H1 (cell line): ENCODE results near the gene ZNF346. TPM values are rescaled to one million over a fixed set of nuclear protein-coding genes. Genes with fewer than 3 reads are reported as not detected.

Experiments
- CTCF ChIA-PET: fragments of 300-600 bp; sonication (Branson Sonifier 250); formaldehyde crosslinking; loops from one replicate; lab custom pipeline; 2021; ENCODE audit not compliant: partially characterized antibody; lab: Charles Lee
- POLR2A ChIA-PET: fragments of 300-600 bp; sonication (Branson Sonifier 250); formaldehyde crosslinking; loops from one replicate; lab custom pipeline; 2021; ENCODE audit warnings: inconsistent platforms; ENCODE audit not compliant: partially characterized antibody; lab: Charles Lee
- DNase-seq, 2 experiments: peaks; one replicate each; pipeline versions ENCODE4 v3.0.0 to v3.0.0-alpha.2; 2010 to 2022; ENCODE audit warnings: low spot score in 2 of 2, low read depth in 1 of 2, mixed read lengths in 1 of 2
- FAIRE-seq: peaks from 2 replicates; lab custom pipeline; 2011; peaks lifted over from hg19 to GRCh38; lab: Jason Lieb, UNC
- H2AFZ ChIP-seq: 2 replicates; pipeline ENCODE4 v1.8.1; 2012; ENCODE audit warnings: low read length, inconsistent platforms
- H2AK5ac ChIP-seq: 2 replicates; pipeline ENCODE4 v1.6.1; 2013; ENCODE audit warnings: low read depth, low read length
- H2BK120ac ChIP-seq: replicated peaks from 2 replicates; pipeline ENCODE3; 2013; ENCODE audit warnings: low read depth, low read length, inconsistent platforms
- H2BK12ac ChIP-seq: 2 replicates; pipeline ENCODE4 v1.6.1; 2013; ENCODE audit warnings: low read depth, low read length
- H2BK15ac ChIP-seq: 2 replicates; pipeline ENCODE4 v1.6.1; 2013; ENCODE audit warnings: low read length
- H2BK20ac ChIP-seq: 2 replicates; pipeline ENCODE4 v1.6.1; 2013; ENCODE audit warnings: low read length
- H2BK5ac ChIP-seq: 2 replicates; pipeline ENCODE4 v1.6.1; 2013; ENCODE audit warnings: low read depth, low read length
- H3K14ac ChIP-seq: 2 replicates; pipeline ENCODE4 v1.6.1; 2013; ENCODE audit warnings: inconsistent platforms; ENCODE audit not compliant: insufficient read length
- H3K18ac ChIP-seq: 2 replicates; pipeline ENCODE4 v1.6.1; 2013; ENCODE audit warnings: low read length; ENCODE audit errors: extremely low read depth
- H3K23ac ChIP-seq: 2 replicates; pipeline ENCODE4 v1.6.1; 2013; ENCODE audit warnings: inconsistent platforms; ENCODE audit not compliant: insufficient read length
- H3K23me2 ChIP-seq: 2 replicates; pipeline ENCODE4 v1.6.1; 2013; ENCODE audit warnings: low read depth, low read length
- H3K27ac ChIP-seq: 2 replicates; pipeline ENCODE4 v1.6.1; 2011; ENCODE audit warnings: low read depth, low read length, inconsistent platforms
- H3K27me3 ChIP-seq, 4 experiments: replicated peaks in 1 of 4; 1 replicate in 1 of 4; 2 replicates in 3 of 4; pipeline versions ENCODE4 v1.6.1 to v1.8.1; 2011 to 2013; ENCODE audit warnings: low read length in 3 of 4, mild to moderate bottlenecking in 3 of 4, inconsistent platforms in 2 of 4, mixed read lengths in 2 of 4, moderate library complexity in 1 of 4; ENCODE audit not compliant: control insufficient read depth in 3 of 4, insufficient read depth in 3 of 4; ENCODE audit errors: extremely low read depth in 1 of 4
- H3K36me3 ChIP-seq, 4 experiments: 2 replicates each; pipeline versions ENCODE4 v1.6.1 to v1.8.1; 2011 to 2013; ENCODE audit warnings: mild to moderate bottlenecking in 4 of 4, low read length in 3 of 4, moderate library complexity in 2 of 4, control low read depth in 1 of 4, inconsistent platforms in 1 of 4; ENCODE audit not compliant: insufficient read depth in 4 of 4, control insufficient read depth in 2 of 4
- H3K4ac ChIP-seq: replicated peaks from 2 replicates; pipeline ENCODE3; 2013; ENCODE audit warnings: low read length, low read depth, mixed read lengths, inconsistent platforms; ENCODE audit not compliant: insufficient read length
- H3K4me1 ChIP-seq, 4 experiments: replicated peaks in 1 of 4; 1 replicate in 1 of 4; 2 replicates in 3 of 4; pipeline versions ENCODE4 v1.6.1 to v1.8.1; 2011 to 2013; ENCODE audit warnings: low read length in 3 of 4, inconsistent platforms in 2 of 4, mixed read lengths in 1 of 4; ENCODE audit not compliant: insufficient read depth in 4 of 4, control insufficient read depth in 3 of 4
- H3K4me2 ChIP-seq, 2 experiments: 2 replicates each; pipeline versions ENCODE4 v1.6.1 to v1.8.1; 2011 to 2013; ENCODE audit warnings: low read depth in 2 of 2, low read length in 2 of 2, control low read depth in 1 of 2, inconsistent platforms in 1 of 2, mild to moderate bottlenecking in 1 of 2; ENCODE audit not compliant: insufficient read depth in 1 of 2
- H3K4me3 ChIP-seq, 4 experiments: fragments of 200-600, 300-600 bp in 1 of 4; sonication (generic), shearing (Covaris generic), sonication (Bioruptor Twin) in 1 of 4; 2 replicates each; pipeline versions ENCODE4 v1.5.1 to v1.8.1; 2011 to 2016; ENCODE audit warnings: low read length in 4 of 4, low read depth in 3 of 4, control low read depth in 2 of 4, inconsistent platforms in 2 of 4, mild to moderate bottlenecking in 2 of 4, mixed read lengths in 1 of 4, moderate library complexity in 1 of 4; ENCODE audit not compliant: insufficient read depth in 2 of 4; ENCODE audit errors: extremely low read depth in 1 of 4
- H3K56ac ChIP-seq: replicated peaks from 2 replicates; pipeline ENCODE3; 2013; ENCODE audit warnings: low read depth, mild to moderate bottlenecking, mixed read lengths, low read length, inconsistent platforms; ENCODE audit not compliant: insufficient read length
- H3K79me1 ChIP-seq: 2 replicates; pipeline ENCODE4 v1.6.1; 2013; ENCODE audit warnings: low read depth, low read length, control low read depth
- H3K79me2 ChIP-seq, 2 experiments: 2 replicates each; pipeline versions ENCODE4 v1.6.1 to v1.8.1; 2012 to 2013; ENCODE audit warnings: low read length in 2 of 2, mild to moderate bottlenecking in 2 of 2, inconsistent platforms in 1 of 2; ENCODE audit not compliant: insufficient read depth in 2 of 2, control insufficient read depth in 1 of 2
- H3K9ac ChIP-seq, 4 experiments: replicated peaks in 1 of 4; 1 replicate in 1 of 4; 2 replicates in 3 of 4; pipeline versions ENCODE4 v1.6.1 to v1.8.1; 2011 to 2013; ENCODE audit warnings: low read depth in 3 of 4, low read length in 3 of 4, control low read depth in 2 of 4, mild to moderate bottlenecking in 2 of 4, moderate library complexity in 2 of 4, inconsistent platforms in 1 of 4; ENCODE audit errors: extremely low read depth in 1 of 4
- H3K9me3 ChIP-seq, 2 experiments: 2 replicates each; pipeline versions ENCODE4 v1.6.1 to v1.8.1; 2012 to 2013; ENCODE audit warnings: mild to moderate bottlenecking in 2 of 2, moderate library complexity in 2 of 2, control low read depth in 1 of 2, inconsistent platforms in 1 of 2, low read depth in 1 of 2, low read length in 1 of 2, mixed read lengths in 1 of 2; ENCODE audit not compliant: insufficient read depth in 2 of 2
- H4K20me1 ChIP-seq, 2 experiments: replicated peaks in 1 of 2; 2 replicates each; pipeline versions ENCODE3 to v1.8.1; 2011 to 2013; ENCODE audit warnings: inconsistent platforms in 2 of 2, low read length in 2 of 2, mild to moderate bottlenecking in 1 of 2; ENCODE audit not compliant: insufficient read depth in 2 of 2, control insufficient read depth in 1 of 2
- H4K5ac ChIP-seq: 2 replicates; pipeline ENCODE4 v1.6.1; 2013; ENCODE audit warnings: low read length, low read depth, mixed read lengths, inconsistent platforms; ENCODE audit not compliant: insufficient read length
- H4K8ac ChIP-seq: 2 replicates; pipeline ENCODE4 v1.8.0; 2013; ENCODE audit warnings: mild to moderate bottlenecking, moderate library complexity, low read length, inconsistent platforms; ENCODE audit not compliant: insufficient read depth; ENCODE audit errors: extremely low read depth
- H4K91ac ChIP-seq: replicated peaks from 2 replicates; pipeline ENCODE3; 2013; ENCODE audit warnings: low read length, mixed read lengths, inconsistent platforms; ENCODE audit not compliant: insufficient read length
- BACH1 ChIP-seq: IDR thresholded peaks from 2 replicates; pipeline ENCODE4 v1.6.1; 2012; ENCODE audit warnings: low read length, improper control_type of control experiment
- BCL11A ChIP-seq, 2 experiments: IDR thresholded peaks; one replicate each; pipeline ENCODE4 v1.6.1; 2011; ENCODE audit warnings: low read depth in 2 of 2, low read length in 2 of 2, mild to moderate bottlenecking in 2 of 2
- CBX5 ChIP-seq: fragments of 300-800, 300-1000 bp; sonication (generic); IDR thresholded peaks from 2 replicates; pipeline ENCODE4 v1.7.1; 2016; ENCODE audit warnings: antibody characterized with exemption, low read length, low read depth
- CREB1 ChIP-seq: IDR thresholded peaks from 2 replicates; pipeline ENCODE4 v1.6.1; 2012; ENCODE audit warnings: inconsistent platforms
- EZH2 ChIP-seq: fragments of 200-600 bp; sonication (generic); IDR thresholded peaks from 2 replicates; pipeline ENCODE4 v1.7.1; 2012; ENCODE audit warnings: low read depth, mild to moderate bottlenecking, moderate library complexity, low read length, inconsistent platforms; ENCODE audit not compliant: severe bottlenecking
- SIN3A ChIP-seq, 2 experiments: IDR thresholded peaks in 1 of 2; conservative IDR thresholded peaks in 1 of 2; 2 replicates each; pipeline ENCODE4 v1.6.1; 2011 to 2012; ENCODE audit warnings: low read length in 2 of 2, improper control_type of control experiment in 1 of 2, low read depth in 1 of 2, mild to moderate bottlenecking in 1 of 2
- SP1 ChIP-seq: IDR thresholded peaks from 2 replicates; pipeline ENCODE4 v1.6.1; 2011; ENCODE audit warnings: low read depth, low read length
- SRF ChIP-seq: IDR thresholded peaks from 2 replicates; pipeline ENCODE4 v1.6.1; 2011; ENCODE audit warnings: mild to moderate bottlenecking, low read depth, low read length, moderate library complexity
- TAF7 ChIP-seq: optimal IDR thresholded peaks from 2 replicates; pipeline ENCODE3; 2011; ENCODE audit warnings: low read depth, mild to moderate bottlenecking, inconsistent platforms, low read length, moderate library complexity, borderline replicate concordance
- TBP ChIP-seq: IDR thresholded peaks from 2 replicates; pipeline ENCODE4 v1.6.1; 2011; ENCODE audit warnings: low read depth, low read length, improper control_type of control experiment
- TEAD4 ChIP-seq: IDR thresholded peaks from 2 replicates; pipeline ENCODE4 v1.6.1; 2012; ENCODE audit warnings: low read depth, low read length, inconsistent platforms, mixed read lengths
- WGBS, 2 experiments: shearing (Covaris generic) in 1 of 2; methylation state at CpG; one replicate each; pipeline versions ENCODE4 v1.1.6 to v1.1.7; 2013 to 2015; ENCODE audit warnings: low lambda C conversion rate in 2 of 2, mixed read lengths in 2 of 2, inconsistent platforms in 1 of 2, low coverage in 1 of 2, missing lambda C conversion rate in 1 of 2; ENCODE audit not compliant: insufficient replicate concordance in 2 of 2, insufficient coverage in 1 of 2, insufficient read length in 1 of 2; ENCODE audit errors: extremely low coverage in 1 of 2, missing lambda C conversion rate in 1 of 2; 5-methylcytosine and 5-hydroxymethylcytosine counted together
- polyA plus RNA-seq, 7 experiments: library from polyadenylated mRNA; depleted of rRNA in 3 of 7; stranded (reverse) in 5 of 7; unstranded in 2 of 7; fragments of >200 nt in 5 of 7; fragments of 200-250 nt in 2 of 7; gene quantifications; 1 replicate in 5 of 7; 2 replicates in 1 of 7; 4 replicates in 1 of 7; pipeline versions ENCODE4 v1.2.1 to v1.2.3, GENCODE V29; 2011 to 2013; ENCODE audit warnings: missing spikeins in 2 of 7, mixed read lengths in 2 of 7
- total RNA-seq: library from RNA; stranded (reverse); fragmentation: NEBNext Ultra II Directional; extraction: Animal tissue kit (Norgen Biotek cat#: 25700); gene quantifications from 2 replicates; pipeline ENCODE4 v1.2.1, GENCODE V29; 2021
- TF ChIP-seq, protein P1 (sequence below): IDR thresholded peaks from 2 replicates; pipeline ENCODE4 v1.6.1; 2011; ENCODE audit warnings: low read length, improper control_type of control experiment
- TF ChIP-seq, protein P2 (sequence below): IDR thresholded peaks from 2 replicates; pipeline ENCODE4 v1.6.1; 2012; ENCODE audit warnings: inconsistent platforms

Gene ZNF346
- total and polyA plus RNA-seq, 2 of the 8 experiments (the other 6 are each of a cell fraction or from before 2014, with no cell fraction given), result 19.9 to 20.8 TPM

DNA sequence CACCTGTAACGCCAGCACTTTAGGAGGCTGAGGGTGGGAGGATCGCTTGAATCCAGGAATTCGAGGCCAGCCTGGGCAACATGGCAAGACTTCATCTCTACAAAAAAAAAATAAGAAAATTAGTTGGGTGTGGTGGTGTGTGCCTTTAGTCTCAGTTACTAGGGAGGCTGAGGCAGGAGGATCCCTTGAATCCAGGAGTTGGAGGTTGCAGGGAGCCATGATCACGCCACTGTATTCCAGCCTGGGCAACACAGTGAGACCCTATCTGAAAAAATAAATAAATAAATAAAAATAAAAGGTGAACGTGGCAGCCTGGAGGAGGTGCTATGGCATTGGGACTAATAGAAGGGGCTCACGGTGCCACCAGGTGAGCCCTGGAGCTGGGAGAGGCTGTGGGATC is 71.3 kb downstream of the ZNF346 start:
- Histone ChIP-seq H3K79me2 (peaks cover 0 to 5% of the 10 kb centered on the region in 2 experiments; a peak in 1 of 4 replicates), H3K9me3 (no peaks in the 10 kb centered on the region), H3K9ac (no peak overlapping the region), H4K5ac (no peak overlapping the region), H2AK5ac (no peak overlapping the region), H3K4ac (no peak overlapping the region), H3K4me3 (no peak overlapping the region), H3K27me3 (no peaks in the 10 kb centered on the region), H2AFZ (no peak overlapping the region), H4K20me1 (peaks cover 3 to 12% of the 10 kb centered on the region in 2 experiments), H3K18ac (no peak overlapping the region), H2BK12ac (no peak overlapping the region), H3K27ac (no peak overlapping the region), H2BK20ac (no peak overlapping the region), H2BK15ac (no peak overlapping the region), H2BK120ac (no peak overlapping the region), H4K8ac (no peak overlapping the region), H3K79me1 (peaks cover 8% of the 10 kb centered on the region), H4K91ac (no peak overlapping the region), H3K4me2 (no peak overlapping the region), H3K36me3 (peaks cover 18 to 35% (median 26%) of the 10 kb centered on the region in 4 experiments; a peak in 7 of 8 replicates), H3K14ac (no peak overlapping the region), H2BK5ac (no peak overlapping the region), H3K56ac (no peak overlapping the region), H3K4me1 (peaks cover 0 to 6% (median 4%) of the 10 kb centered on the region in 4 experiments; a peak in 4 of 7 replicates), H3K23me2 (no peaks in the 10 kb centered on the region), H3K23ac (no peak overlapping the region)
- POLR2A ChIA-PET, result no interaction called here
- WGBS, 2 experiments, result 92% methylated on average over 6 of the region's 6 CpGs; no CpG with 5 or more reads in 1 of the 2 experiments
- CTCF ChIA-PET, result interaction anchor here (1.1 to 11.9 kb wide), 6 partner anchors 10 to 26 kb away, joined by 3 to 161 read pairs (median 4); no protein-coding TSS in a partner anchor
- no peak for FAIRE-seq
- DNase-seq, result no peak
- TF ChIP-seq, protein P1, sequence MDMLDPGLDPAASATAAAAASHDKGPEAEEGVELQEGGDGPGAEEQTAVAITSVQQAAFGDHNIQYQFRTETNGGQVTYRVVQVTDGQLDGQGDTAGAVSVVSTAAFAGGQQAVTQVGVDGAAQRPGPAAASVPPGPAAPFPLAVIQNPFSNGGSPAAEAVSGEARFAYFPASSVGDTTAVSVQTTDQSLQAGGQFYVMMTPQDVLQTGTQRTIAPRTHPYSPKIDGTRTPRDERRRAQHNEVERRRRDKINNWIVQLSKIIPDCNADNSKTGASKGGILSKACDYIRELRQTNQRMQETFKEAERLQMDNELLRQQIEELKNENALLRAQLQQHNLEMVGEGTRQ, result no peak
- TF ChIP-seq TAF7 (no peak), CBX5 (no peak), SP1 (no peak), SRF (no peak), TEAD4 (no peak), BACH1 (no peak), TBP (no peak), BCL11A (IDR thresholded peaks at IDR 0.05; ENCODE audit: low read depth in 2 of 2, low read length in 2 of 2) (no peak), EZH2 (no peak), CREB1 (no peak), SIN3A (conservative IDR thresholded peaks at IDR 0.05 in 1 of 2, IDR thresholded peaks at IDR 0.05 in 1 of 2; ENCODE audit: low read depth in 1 of 2, low read length in 2 of 2) (no peak)
- TF ChIP-seq, protein P2, sequence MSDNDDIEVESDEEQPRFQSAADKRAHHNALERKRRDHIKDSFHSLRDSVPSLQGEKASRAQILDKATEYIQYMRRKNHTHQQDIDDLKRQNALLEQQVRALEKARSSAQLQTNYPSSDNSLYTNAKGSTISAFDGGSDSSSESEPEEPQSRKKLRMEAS, result no peak
